Cardiac septum (tissue), 1 donor: ENCODE results near the gene UBE2D2. TPM values are rescaled to one million over a fixed set of nuclear protein-coding genes. Genes with fewer than 3 reads are reported as not detected.

ENCODE experiments used
- DNase-seq: peaks from one replicate; pipeline ENCODE4 v3.0.0-alpha.2; 2020; ENCODE audit warnings: low spot score
- intact Hi-C: fragments of 100-400 bp; cut with DNase I; formaldehyde crosslinking; loops from one replicate; pipeline ENCODE4 v1.14.0; 2022
- total RNA-seq: library from RNA; stranded (reverse); fragmentation: NEBNext Ultra II Directional; extraction: Animal tissue kit (Norgen Biotek cat#: 25700); gene quantifications from one replicate; pipeline ENCODE4 v1.2.1, GENCODE V29; 2021
- donor health status: DM: no; HTN: no; CAD: no.

The UBE2D2 gene
- total RNA-seq, 1 donor from 2014 or later = 124 TPM

- intact Hi-C loops = loop anchor here (5.0 kb wide), 2 partner anchors 34 to 236 kb away; no protein-coding TSS in a partner anchor
These were observed 92.5 kb downstream of the UBE2D2 start for GRCh38 chr5:139653616-139654015.

GRCh38 chr5:139654464-139654863 is 93.3 kb downstream of the UBE2D2 start:
- intact Hi-C loops = loop anchor here (5.0 kb wide), 2 partner anchors 33 to 237 kb away; no protein-coding TSS in a partner anchor
- no peak for DNase-seq

More at GRCh38 chr5:139653616-139654015, 92.5 kb downstream of the UBE2D2 start:
- DNase-seq = no peak

GRCh38 chr5:139654871-139655491 is 93.8 kb downstream of the UBE2D2 start:
- no peak for DNase-seq
- intact Hi-C loops = loop anchor here (5.0 kb wide), 2 partner anchors 32 to 238 kb away; no protein-coding TSS in a partner anchor

- DNase-seq = peak; percentile 91
- intact Hi-C loops = no loop called here
These were observed 94.7 kb downstream of the UBE2D2 start for GRCh38 chr5:139655727-139656271.

GRCh38 chr5:139657363-139658321 is 96.5 kb downstream of the UBE2D2 start:
- intact Hi-C loops = no loop called here
- no peak for DNase-seq

GRCh38 chr5:139658501-139658927 is 97.4 kb downstream of the UBE2D2 start:
- no peak for DNase-seq
- intact Hi-C loops = no loop called here

- intact Hi-C loops = no loop called here
- no peak for DNase-seq
These were observed 98.0 kb downstream of the UBE2D2 start for GRCh38 chr5:139658928-139659667.

- no peak for DNase-seq
- intact Hi-C loops = no loop called here
These were observed 98.6 kb downstream of the UBE2D2 start for GRCh38 chr5:139659695-139660101.

GRCh38 chr5:139660105-139660922 is 99.2 kb downstream of the UBE2D2 start:
- intact Hi-C loops = no loop called here
- peak; percentile 90 for DNase-seq

GRCh38 chr5:139660923-139661814 is 100.0 kb downstream of the UBE2D2 start:
- intact Hi-C loops = no loop called here
- peak; percentile 89 for DNase-seq

GRCh38 chr5:139662617-139663016 is 101.5 kb downstream of the UBE2D2 start:
- intact Hi-C loops = no loop called here
- DNase-seq = no peak

GRCh38 chr5:139663207-139664085 is 102.3 kb downstream of the UBE2D2 start:
- intact Hi-C loops = no loop called here
- DNase-seq = no peak

GRCh38 chr5:139664086-139664693 is 103.1 kb downstream of the UBE2D2 start:
- no peak for DNase-seq
- intact Hi-C loops = no loop called here

GRCh38 chr5:139664727-139665351 is 103.7 kb downstream of the UBE2D2 start:
- intact Hi-C loops = no loop called here
- DNase-seq = no peak

- intact Hi-C loops = no loop called here
- no peak for DNase-seq
These were observed 104.5 kb downstream of the UBE2D2 start for GRCh38 chr5:139665626-139666025.

GRCh38 chr5:139666551-139666950 is 105.4 kb downstream of the UBE2D2 start:
- intact Hi-C loops = no loop called here
- DNase-seq = no peak
